ENCODE measurements around the gene FAM98A. TPM values are rescaled to one million over a fixed set of nuclear protein-coding genes. Genes with fewer than 3 reads are reported as not detected.

FAM98A gene
- polyA plus RNA-seq, 1 donor from 2014 or later: 14.5 TPM

- no peaks in the 10 kb centered on the region for H3K9me3 ChIP-seq (ENCODE audit: low read length)
- H3K4me2 ChIP-seq (ENCODE audit: low read length): no peak overlapping the region
- no peak overlapping the region for H3K4me3 ChIP-seq (ENCODE audit: low read length)
- H3K9ac ChIP-seq (ENCODE audit: low read length): no peak overlapping the region
- H3K36me3 ChIP-seq (ENCODE audit: insufficient read depth, low read length): no peaks in the 10 kb centered on the region
- H3F3A ChIP-seq (ENCODE audit: insufficient read depth, low read length, poor library complexity, severe bottlenecking): no peaks in the 10 kb centered on the region
- H2AFZ ChIP-seq (ENCODE audit: low read depth, low read length): no peak overlapping the region
- no peak for TF ChIP-seq REST (IDR thresholded peaks at IDR 0.05; ENCODE audit: borderline replicate concordance)
- H4K20me1 ChIP-seq (ENCODE audit: insufficient read depth): no peaks in the 10 kb centered on the region
- H3K27me3 ChIP-seq (ENCODE audit: insufficient read depth, low read depth, low read length): no peaks in the 10 kb centered on the region
- H3K27ac ChIP-seq (ENCODE audit: low read length): no peak overlapping the region
- H3K79me2 ChIP-seq (replicated peaks; ENCODE audit: insufficient read depth, low read length): no peaks in the 10 kb centered on the region
- H3K9me2 ChIP-seq (ENCODE audit: insufficient read depth, low read length): no peaks in the 10 kb centered on the region
Observed at GRCh38 chr2:33606100-33606499, 7.0 kb upstream of the FAM98A start.

- no peaks in the 10 kb centered on the region for H3K9me3 ChIP-seq (ENCODE audit: low read length)
- no peak overlapping the region for H3K27ac ChIP-seq (ENCODE audit: low read length)
- H3K9ac ChIP-seq (ENCODE audit: low read length): no peak overlapping the region
- H3K4me2 ChIP-seq (ENCODE audit: low read length): no peak overlapping the region
- no peak overlapping the region for H2AFZ ChIP-seq (ENCODE audit: low read depth, low read length)
- H3K9me2 ChIP-seq (ENCODE audit: insufficient read depth, low read length): no peaks in the 10 kb centered on the region
- no peaks in the 10 kb centered on the region for H3F3A ChIP-seq (ENCODE audit: insufficient read depth, low read length, poor library complexity, severe bottlenecking)
- TF ChIP-seq EP300 (conservative IDR thresholded peaks at IDR 0.05; ENCODE audit: poor library complexity, severe bottlenecking): no peak
- no peak for TF ChIP-seq EZH2 (IDR thresholded peaks at IDR 0.05; ENCODE audit: borderline replicate concordance, insufficient read depth, low read length, poor library complexity, severe bottlenecking)
- TF ChIP-seq TAF1 (IDR thresholded peaks at IDR 0.05; ENCODE audit: low read depth): no peak
- TF ChIP-seq CTCF (IDR thresholded peaks at IDR 0.05; ENCODE audit: poor library complexity, severe bottlenecking): no peak
- no peak for TF ChIP-seq REST (IDR thresholded peaks at IDR 0.05; ENCODE audit: borderline replicate concordance)
- TF ChIP-seq RAD21 (conservative IDR thresholded peaks at IDR 0.05): no peak
- TF ChIP-seq SMC3 (conservative IDR thresholded peaks at IDR 0.05; ENCODE audit: poor library complexity): no peak
- no peak for TF ChIP-seq POLR2AphosphoS5 (IDR thresholded peaks at IDR 0.05)
- TF ChIP-seq MXI1 (conservative IDR thresholded peaks at IDR 0.05; ENCODE audit: poor library complexity, severe bottlenecking): no peak
- H3K79me2 ChIP-seq (replicated peaks; ENCODE audit: insufficient read depth, low read length): no peaks in the 10 kb centered on the region
- H3K4me3 ChIP-seq (ENCODE audit: low read length): no peak overlapping the region
- H4K20me1 ChIP-seq (ENCODE audit: insufficient read depth): no peaks in the 10 kb centered on the region
- H3K27me3 ChIP-seq (ENCODE audit: insufficient read depth, low read depth, low read length): no peaks in the 10 kb centered on the region
- H3K36me3 ChIP-seq (ENCODE audit: insufficient read depth, low read length): no peaks in the 10 kb centered on the region
Observed at GRCh38 chr2:33605056-33605455, 6.0 kb upstream of the FAM98A start.
